ENCODE measurements around the gene LRP1-AS. TPM values are rescaled to one million over a fixed set of nuclear protein-coding genes. Genes with fewer than 3 reads are reported as not detected.

Gene LRP1-AS
- total and polyA plus RNA-seq, 2 donors from 2014 or later: not detected

GRCh38 chr12:57180321-57180989 lies 33.0 kb upstream of the LRP1-AS start:
- Histone ChIP-seq H3K27me3 (ENCODE audit: control insufficient read depth, insufficient read depth, low read length) (no peaks in the 10 kb centered on the region), H3K27ac (ENCODE audit: low read depth in 2 of 2, low read length in 2 of 2) (no peak overlapping the region), H3K4me1 (ENCODE audit: control insufficient read depth in 2 of 3, insufficient read depth in 2 of 3, low read depth in 1 of 3, low read length in 3 of 3) (no peaks in the 10 kb centered on the region), H3K9me3 (ENCODE audit: control insufficient read depth in 2 of 3, insufficient read depth in 1 of 3, low read length in 3 of 3) (no peaks in the 10 kb centered on the region), H3K9ac (ENCODE audit: low read length in 3 of 3) (no peak overlapping the region), H3K4me3 (ENCODE audit: low read length in 3 of 3) (no peak overlapping the region), H3K36me3 (ENCODE audit: control insufficient read depth in 2 of 3, insufficient read depth in 3 of 3, low read length in 3 of 3) (peaks cover 0 to 21% (median 14%) of the 10 kb centered on the region in 3 donors)
- FAIRE-seq (no peak), DNase-seq (no peak)
- intact Hi-C loops (cut with DNase I): no loop called here
- no peak for TF ChIP-seq CTCF (IDR thresholded peaks at IDR 0.05; ENCODE audit: borderline replicate concordance, extremely low read depth, insufficient read depth)

GRCh38 chr12:57179331-57180086 lies 32.1 kb upstream of the LRP1-AS start:
- intact Hi-C loops (cut with DNase I): loop anchor here (5.0 kb wide), 1 partner anchor 57 kb away; no protein-coding TSS in a partner anchor
- DNase-seq (no peak), FAIRE-seq (no peak)

GRCh38 chr12:57178213-57178612 lies 30.8 kb upstream of the LRP1-AS start:
- Histone ChIP-seq H3K36me3 (ENCODE audit: control insufficient read depth in 2 of 3, insufficient read depth in 3 of 3, low read length in 3 of 3) (peaks cover 0 to 11% (median 8%) of the 10 kb centered on the region in 3 donors), H3K27ac (ENCODE audit: low read depth in 2 of 2, low read length in 2 of 2) (no peak overlapping the region), H3K9ac (ENCODE audit: low read length in 3 of 3) (no peak overlapping the region), H3K4me1 (ENCODE audit: control insufficient read depth in 2 of 3, insufficient read depth in 2 of 3, low read depth in 1 of 3, low read length in 3 of 3) (no peaks in the 10 kb centered on the region), H3K9me3 (ENCODE audit: control insufficient read depth in 2 of 3, insufficient read depth in 1 of 3, low read length in 3 of 3) (no peaks in the 10 kb centered on the region), H3K4me3 (ENCODE audit: low read length in 3 of 3) (no peak overlapping the region), H3K27me3 (ENCODE audit: control insufficient read depth, insufficient read depth, low read length) (no peaks in the 10 kb centered on the region)
- peak in 1 of 5 donors; percentile 66 for DNase-seq
- TF ChIP-seq CTCF (IDR thresholded peaks at IDR 0.05; ENCODE audit: borderline replicate concordance, extremely low read depth, insufficient read depth): no peak
- intact Hi-C loops (cut with DNase I): loop anchor here (5.0 kb wide), 1 partner anchor 56 kb away; no protein-coding TSS in a partner anchor
- FAIRE-seq: no peak

More at GRCh38 chr12:57179331-57180086, 32.1 kb upstream of the LRP1-AS start:
- Histone ChIP-seq H3K27me3 (ENCODE audit: control insufficient read depth, insufficient read depth, low read length) (no peaks in the 10 kb centered on the region), H3K36me3 (ENCODE audit: control insufficient read depth in 2 of 3, insufficient read depth in 3 of 3, low read length in 3 of 3) (peaks cover 0 to 16% (median 11%) of the 10 kb centered on the region in 3 donors), H3K27ac (ENCODE audit: low read depth in 2 of 2, low read length in 2 of 2) (no peak overlapping the region), H3K4me1 (ENCODE audit: control insufficient read depth in 2 of 3, insufficient read depth in 2 of 3, low read depth in 1 of 3, low read length in 3 of 3) (no peaks in the 10 kb centered on the region), H3K9ac (ENCODE audit: low read length in 3 of 3) (no peak overlapping the region), H3K4me3 (ENCODE audit: low read length in 3 of 3) (no peak overlapping the region), H3K9me3 (ENCODE audit: control insufficient read depth in 2 of 3, insufficient read depth in 1 of 3, low read length in 3 of 3) (no peaks in the 10 kb centered on the region)
- TF ChIP-seq CTCF (IDR thresholded peaks at IDR 0.05; ENCODE audit: borderline replicate concordance, extremely low read depth, insufficient read depth): no peak

Data from kidney (tissue), 14 donors.